Endothelial cell of umbilical vein (primary cell): Measurements from ENCODE around the gene MAPKAP1. TPM values are rescaled to one million over a fixed set of nuclear protein-coding genes. Genes with fewer than 3 reads are reported as not detected.

Experiments used
- BruUV-seq: library from RNA; stranded (reverse); fragments of 400-500 nt; replicated peaks from 2 replicates; lab custom pipeline; 2021; lab: Mats Ljungman, UMichigan
- CTCF ChIA-PET: fragments of 300-600, 350-600 bp; sonication (Branson Sonifier 250); formaldehyde crosslinking; loops from one replicate; lab custom pipeline; 2021; ENCODE audit warnings: antibody characterized with exemption, inconsistent platforms; lab: Charles Lee
- POLR2A ChIA-PET: fragments of 300-600, 350-600 bp; sonication (Branson Sonifier 250); formaldehyde crosslinking; loops from one replicate; lab custom pipeline; 2021; ENCODE audit warnings: antibody characterized with exemption, inconsistent platforms; lab: Charles Lee
- DNase-seq: peaks from one replicate; pipeline ENCODE4 v3.0.0-alpha.2; 2011; ENCODE audit warnings: low read depth, low spot score
- FAIRE-seq: peaks from 2 replicates; lab custom pipeline; 2011; peaks lifted over from hg19 to GRCh38; lab: Jason Lieb, UNC
- H2AFZ ChIP-seq: 2 replicates; pipeline ENCODE4 v1.6.0; 2012; ENCODE audit warnings: low read depth, low read length, control low read depth, inconsistent platforms
- H3K27ac ChIP-seq: 2 replicates; pipeline ENCODE4 v1.5.1; 2011; ENCODE audit warnings: low read depth, mild to moderate bottlenecking, control low read depth, low read length, moderate library complexity; ENCODE audit not compliant: insufficient read depth
- H3K27me3 ChIP-seq, 2 experiments: 2 replicates each; pipeline versions ENCODE4 v1.6.0 to v1.6.1; 2011; ENCODE audit warnings: low read length in 2 of 2, mixed read lengths in 1 of 2; ENCODE audit not compliant: control insufficient read depth in 2 of 2, insufficient read depth in 2 of 2
- H3K36me3 ChIP-seq, 2 experiments: 2 replicates in 1 of 2; 3 replicates in 1 of 2; pipeline ENCODE4 v1.5.1; 2011; ENCODE audit warnings: low read length in 2 of 2, mild to moderate bottlenecking in 1 of 2, moderate library complexity in 1 of 2; ENCODE audit not compliant: control insufficient read depth in 2 of 2, insufficient read depth in 2 of 2; ENCODE audit errors: extremely low read depth in 1 of 2
- H3K4me1 ChIP-seq: 3 replicates; pipeline ENCODE4 v1.5.1; 2011; ENCODE audit warnings: mild to moderate bottlenecking, low read length; ENCODE audit not compliant: control insufficient read depth, insufficient read depth; ENCODE audit errors: extremely low read depth
- H3K4me2 ChIP-seq: 2 replicates; pipeline ENCODE4 v1.6.1; 2011; ENCODE audit warnings: low read length, control low read depth, mixed read lengths; ENCODE audit not compliant: insufficient read depth
- H3K4me3 ChIP-seq, 3 experiments: fragments of 200-600 bp in 1 of 3; sonication (generic), shearing (Covaris generic) in 1 of 3; replicated peaks in 1 of 3; 2 replicates each; pipeline ENCODE4 v1.5.1; 2011 to 2016; ENCODE audit warnings: control low read depth in 3 of 3, low read length in 3 of 3, mild to moderate bottlenecking in 2 of 3, inconsistent platforms in 1 of 3, low read depth in 1 of 3, moderate library complexity in 1 of 3; ENCODE audit not compliant: insufficient read depth in 1 of 3
- H3K79me2 ChIP-seq: 2 replicates; pipeline ENCODE4 v1.6.0; 2012; ENCODE audit warnings: low read length, inconsistent platforms; ENCODE audit not compliant: control insufficient read depth, insufficient read depth
- H3K9ac ChIP-seq: replicated peaks from 2 replicates; pipeline ENCODE3; 2011; ENCODE audit warnings: low read length, control low read depth; ENCODE audit not compliant: insufficient read depth; ENCODE audit errors: extremely low read depth
- H3K9me1 ChIP-seq: replicated peaks from 3 replicates; pipeline ENCODE4 v1.6.0; 2011; ENCODE audit warnings: mild to moderate bottlenecking, low read length; ENCODE audit not compliant: control insufficient read depth, insufficient read depth; ENCODE audit errors: extremely low read depth
- H3K9me3 ChIP-seq: replicated peaks from 2 replicates; pipeline ENCODE4 v1.5.1; 2012; ENCODE audit warnings: low read length, inconsistent platforms; ENCODE audit not compliant: control insufficient read depth, insufficient read depth
- H4K20me1 ChIP-seq: replicated peaks from 2 replicates; pipeline ENCODE3; 2011; ENCODE audit warnings: mild to moderate bottlenecking, low read length; ENCODE audit not compliant: control insufficient read depth, insufficient read depth; ENCODE audit errors: extremely low read depth
- EZH2 ChIP-seq: IDR thresholded peaks from 2 replicates; pipeline ENCODE4 v1.6.1; 2012; ENCODE audit warnings: borderline replicate concordance, low read depth, mild to moderate bottlenecking, moderate library complexity, low read length, inconsistent platforms; ENCODE audit not compliant: severe bottlenecking
- FOS ChIP-seq: IDR thresholded peaks from 2 replicates; pipeline ENCODE4 v1.6.1; 2011; ENCODE audit warnings: mild to moderate bottlenecking, low read length, moderate library complexity, borderline replicate concordance; ENCODE audit not compliant: insufficient read depth
- GATA2 ChIP-seq: IDR thresholded peaks from 2 replicates; pipeline ENCODE4 v1.7.0; 2011; ENCODE audit warnings: low read depth, mild to moderate bottlenecking, moderate library complexity, mixed read lengths, low read length; ENCODE audit not compliant: insufficient read length, insufficient read depth
- JUN ChIP-seq: IDR thresholded peaks from 2 replicates; pipeline ENCODE4 v1.6.1; 2011; ENCODE audit warnings: borderline replicate concordance, low read depth; ENCODE audit not compliant: insufficient read length, insufficient read depth
- MYC ChIP-seq: IDR thresholded peaks from one replicate; pipeline ENCODE4 v1.6.1; 2011; ENCODE audit warnings: mild to moderate bottlenecking, low read depth, low read length
- POLR2A ChIP-seq: IDR thresholded peaks from 2 replicates; pipeline ENCODE4 v1.6.1; 2012; ENCODE audit warnings: low read depth, mild to moderate bottlenecking, control low read depth, low read length
- POLR2AphosphoS5 ChIP-seq: IDR thresholded peaks from 2 replicates; pipeline ENCODE4 v1.6.1; 2012; ENCODE audit warnings: low read depth, mild to moderate bottlenecking, control low read depth, low read length, moderate library complexity; ENCODE audit not compliant: insufficient read depth
- dilution Hi-C: fragments of 300-500 bp; cut with MboI; formaldehyde crosslinking; loops from one replicate; pipeline ENCODE4 v1.15.0; 2019; ENCODE audit warnings: low sequenced_read_pairs; ENCODE audit not compliant: extremely low pct_ligation_motif_present
- intact Hi-C: fragments of 100-400 bp; cut with micrococcal nuclease; formaldehyde crosslinking; loops from one replicate; pipeline ENCODE4 v1.10.0; 2022
- polyA plus RNA-seq, 4 experiments: library from polyadenylated mRNA; depleted of rRNA in 3 of 4; stranded (reverse) in 3 of 4; unstranded in 1 of 4; fragments of >200 nt; gene quantifications; 2 replicates each; pipeline versions ENCODE4 v1.2.1 to v1.2.3, GENCODE V29; 2011 to 2012; ENCODE audit warnings: missing spikeins in 1 of 4
- total RNA-seq: library from RNA; stranded (reverse); gene quantifications from 2 replicates; pipeline ENCODE4 v1.2.3, GENCODE V29; 2021
- TF ChIP-seq, protein P1 (sequence below): IDR thresholded peaks from 2 replicates; pipeline ENCODE4 v1.6.1; 2011; ENCODE audit not compliant: insufficient read depth, insufficient read length

Gene MAPKAP1
- total and polyA plus RNA-seq, 2 donors (not counting 3 experiments of a cell fraction or from before 2014, with no cell fraction given), result 61.9 to 99.1 TPM

DNA sequence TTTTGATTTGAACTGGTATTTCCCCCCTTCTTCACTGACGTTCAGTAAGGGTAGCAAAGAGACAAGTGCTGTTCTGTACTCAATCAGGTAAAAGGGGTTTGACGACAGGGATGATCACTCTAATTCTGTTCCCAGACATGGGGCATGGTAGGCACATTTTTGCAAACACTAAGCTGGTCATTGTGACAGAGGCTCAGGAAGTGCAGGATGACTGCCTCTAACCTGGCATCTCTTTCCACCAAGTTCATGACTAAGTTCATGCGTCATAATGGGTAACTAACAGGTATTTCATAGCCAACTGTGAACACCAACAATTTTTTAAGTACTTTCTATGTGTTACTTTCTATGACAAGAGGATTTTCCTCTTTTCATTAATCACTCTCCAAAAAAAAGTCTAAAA lies 166.5 kb downstream of the MAPKAP1 start:
- no peak for TF ChIP-seq POLR2AphosphoS5
- TF ChIP-seq FOS, result no peak
- TF ChIP-seq JUN, result no peak
- no peak for TF ChIP-seq POLR2A
- TF ChIP-seq EZH2, result no peak
- TF ChIP-seq GATA2, result no peak
- TF ChIP-seq MYC, result no peak
- FAIRE-seq (no peak), DNase-seq (no peak)
- intact Hi-C loops, result no loop called here
- H4K20me1 ChIP-seq, result no peaks in the 10 kb centered on the region
- BruUV-seq, result no TSS peak
- H3K36me3 ChIP-seq, result no peaks in the 10 kb centered on the region
- H2AFZ ChIP-seq, result no peak overlapping the region
- H3K79me2 ChIP-seq, result no peaks in the 10 kb centered on the region
- CTCF ChIA-PET, result interaction anchor here (0.7 to 1.4 kb wide), 3 partner anchors 10 to 13 kb away, joined by 3 to 4 read pairs (median 3); no protein-coding TSS in a partner anchor
- no peaks in the 10 kb centered on the region for H3K9me3 ChIP-seq
- POLR2A ChIA-PET, result no interaction called here
- no peak overlapping the region for H3K4me3 ChIP-seq
- peaks cover 20% of the 10 kb centered on the region for H3K4me1 ChIP-seq
- no peak overlapping the region for H3K9ac ChIP-seq
- dilution Hi-C loops, result no loop called here
- H3K4me2 ChIP-seq, result no peak overlapping the region
- no peaks in the 10 kb centered on the region for H3K27me3 ChIP-seq
- no peak overlapping the region for H3K27ac ChIP-seq
- H3K9me1 ChIP-seq, result no peaks in the 10 kb centered on the region

DNA sequence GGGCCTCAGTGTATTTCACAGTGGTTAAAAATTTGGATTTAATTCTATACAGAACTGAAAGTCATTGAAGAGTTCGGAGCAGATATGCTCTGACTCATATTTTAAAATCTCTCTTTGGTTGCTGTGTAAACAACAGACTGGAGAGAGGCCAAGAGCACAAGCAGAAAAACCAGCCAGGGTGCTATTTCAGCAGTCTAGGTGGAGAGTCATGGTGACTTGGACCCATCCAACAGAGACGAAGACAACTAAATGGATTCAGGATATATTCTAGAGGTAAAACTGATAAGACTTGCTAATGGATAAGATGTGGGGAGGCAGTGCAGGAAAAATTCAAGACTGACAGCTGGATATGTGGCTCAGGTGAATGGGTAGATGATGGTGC lies 168.9 kb downstream of the MAPKAP1 start:
- no peaks in the 10 kb centered on the region for H3K9me3 ChIP-seq
- dilution Hi-C loops (no loop called here), intact Hi-C loops (no loop called here)
- H3K4me3 ChIP-seq, result no peak overlapping the region
- peak; percentile 72 for FAIRE-seq
- peak; percentile 39 for TF ChIP-seq JUN
- no peak for TF ChIP-seq GATA2
- TF ChIP-seq FOS, result peak; percentile 76
- TF ChIP-seq POLR2A, result no peak
- TF ChIP-seq, protein P1, sequence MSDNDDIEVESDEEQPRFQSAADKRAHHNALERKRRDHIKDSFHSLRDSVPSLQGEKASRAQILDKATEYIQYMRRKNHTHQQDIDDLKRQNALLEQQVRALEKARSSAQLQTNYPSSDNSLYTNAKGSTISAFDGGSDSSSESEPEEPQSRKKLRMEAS, result no peak
- CTCF ChIA-PET, result interaction anchor here (1.7 kb wide), 1 partner anchor 12 kb away, joined by 6 read pairs; no protein-coding TSS in a partner anchor
- H3K79me2 ChIP-seq, result no peaks in the 10 kb centered on the region
- POLR2A ChIA-PET, result no interaction called here
- H3K36me3 ChIP-seq, result no peaks in the 10 kb centered on the region
- H3K27me3 ChIP-seq, result no peaks in the 10 kb centered on the region
- DNase-seq, result peak; percentile 84
- H2AFZ ChIP-seq, result no peak overlapping the region
- H4K20me1 ChIP-seq, result no peaks in the 10 kb centered on the region
- BruUV-seq, result no TSS peak
- no peaks in the 10 kb centered on the region for H3K9me1 ChIP-seq
- peak overlapping the region; percentile 50 for H3K27ac ChIP-seq
- peak overlapping the region; percentile 47 for H3K4me2 ChIP-seq
- peaks cover 9% of the 10 kb centered on the region for H3K4me1 ChIP-seq
- no peak overlapping the region for H3K9ac ChIP-seq
